Measurements from ENCODE around the gene TSC22D4.

Gene TSC22D4

DNA sequence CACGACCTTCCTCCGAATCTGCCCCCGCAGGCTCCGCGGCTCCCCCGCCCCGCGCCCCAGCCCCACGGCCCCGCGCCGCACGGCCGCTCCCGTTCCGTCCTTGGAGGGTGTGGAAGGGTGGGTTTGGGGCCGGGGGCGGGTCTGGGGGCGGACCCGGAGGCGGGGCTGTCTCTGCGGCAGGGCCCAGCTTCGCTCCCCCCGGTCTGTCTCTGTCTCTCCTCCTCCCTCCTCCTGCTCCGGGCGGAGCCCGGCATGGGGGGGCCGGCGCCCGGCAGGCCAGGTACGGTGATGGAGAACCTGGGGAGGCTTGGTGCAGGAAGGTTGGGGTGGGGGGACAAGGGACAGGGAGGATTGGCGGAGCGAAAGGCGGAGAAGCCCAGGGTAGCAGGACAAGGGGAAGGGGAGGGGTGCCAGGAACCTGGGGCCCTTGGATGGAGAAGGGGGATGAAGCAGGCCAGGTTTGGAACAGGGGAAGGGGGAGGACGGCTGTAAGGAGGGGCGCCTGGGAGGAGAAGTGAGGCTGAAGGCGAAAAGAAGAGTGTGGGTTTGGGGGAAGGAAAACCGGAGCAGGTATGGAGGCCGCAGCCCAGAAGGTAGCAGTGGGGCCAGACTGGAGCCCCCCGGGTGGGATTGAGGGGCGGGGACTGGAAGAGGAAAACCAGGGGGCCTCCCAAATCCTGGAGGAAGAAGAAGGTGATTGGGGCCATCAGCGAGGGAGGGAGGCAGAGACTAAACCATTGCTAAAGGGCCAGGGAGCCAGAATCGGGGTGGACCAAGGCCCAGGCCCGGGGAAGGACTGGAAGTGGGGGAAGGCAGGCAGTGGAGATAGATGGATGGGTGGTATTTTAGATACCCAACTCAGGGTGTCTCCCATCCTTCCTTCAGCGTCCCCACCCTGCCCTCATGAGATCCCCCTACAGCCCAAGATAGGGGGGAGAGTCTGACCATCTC is 5.0 kb upstream of the TSC22D4 start, which contains the start of gene NYAP1:
Gene NYAP1 (plus strand): TSS at position 206 of the 951 bp plus-strand sequence. CDS start 1,385 bp downstream, outside the sequence.
- Histone ChIP-seq H3K27ac (ENCODE audit: low read length) (no peak within 1 kb of the TSS), H3K4me1 (ENCODE audit: low read length) (peaks cover 12% of the 10 kb centered on the region), H3K4me2 (ENCODE audit: low read length) (peak within 1 kb of the TSS; percentile 85), H3K4me3 (ENCODE audit: low read length) (peak within 1 kb of the TSS; percentile 90), H3K9ac (ENCODE audit: low read length) (peak within 1 kb of the TSS; percentile 57), H2AFZ (ENCODE audit: low read depth, low read length) (peak within 1 kb of the TSS; percentile 42), H3K79me2 (ENCODE audit: low read length) (peaks cover under 1% of the 10 kb centered on the region; the same call in 1 of the 2 replicates), H3K9me3 (ENCODE audit: insufficient read depth, low read length) (no peaks in the 10 kb centered on the region), H4K20me1 (ENCODE audit: insufficient read depth, low read length) (no peaks in the 10 kb centered on the region), H3K36me3 (replicated peaks; ENCODE audit: low read depth, low read length) (no peaks in the 10 kb centered on the region), H3K27me3 (ENCODE audit: low read depth, low read length) (no peaks in the 10 kb centered on the region; the same call in 1 of the 2 replicates)
- no peak for TF ChIP-seq EZH2phosphoT487 (IDR thresholded peaks at IDR 0.05; ENCODE audit: low read depth)
- TF ChIP-seq, protein P1, sequence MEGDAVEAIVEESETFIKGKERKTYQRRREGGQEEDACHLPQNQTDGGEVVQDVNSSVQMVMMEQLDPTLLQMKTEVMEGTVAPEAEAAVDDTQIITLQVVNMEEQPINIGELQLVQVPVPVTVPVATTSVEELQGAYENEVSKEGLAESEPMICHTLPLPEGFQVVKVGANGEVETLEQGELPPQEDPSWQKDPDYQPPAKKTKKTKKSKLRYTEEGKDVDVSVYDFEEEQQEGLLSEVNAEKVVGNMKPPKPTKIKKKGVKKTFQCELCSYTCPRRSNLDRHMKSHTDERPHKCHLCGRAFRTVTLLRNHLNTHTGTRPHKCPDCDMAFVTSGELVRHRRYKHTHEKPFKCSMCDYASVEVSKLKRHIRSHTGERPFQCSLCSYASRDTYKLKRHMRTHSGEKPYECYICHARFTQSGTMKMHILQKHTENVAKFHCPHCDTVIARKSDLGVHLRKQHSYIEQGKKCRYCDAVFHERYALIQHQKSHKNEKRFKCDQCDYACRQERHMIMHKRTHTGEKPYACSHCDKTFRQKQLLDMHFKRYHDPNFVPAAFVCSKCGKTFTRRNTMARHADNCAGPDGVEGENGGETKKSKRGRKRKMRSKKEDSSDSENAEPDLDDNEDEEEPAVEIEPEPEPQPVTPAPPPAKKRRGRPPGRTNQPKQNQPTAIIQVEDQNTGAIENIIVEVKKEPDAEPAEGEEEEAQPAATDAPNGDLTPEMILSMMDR (IDR thresholded peaks at IDR 0.05; ENCODE audit: low read depth, low read length) = no peak

DNA sequence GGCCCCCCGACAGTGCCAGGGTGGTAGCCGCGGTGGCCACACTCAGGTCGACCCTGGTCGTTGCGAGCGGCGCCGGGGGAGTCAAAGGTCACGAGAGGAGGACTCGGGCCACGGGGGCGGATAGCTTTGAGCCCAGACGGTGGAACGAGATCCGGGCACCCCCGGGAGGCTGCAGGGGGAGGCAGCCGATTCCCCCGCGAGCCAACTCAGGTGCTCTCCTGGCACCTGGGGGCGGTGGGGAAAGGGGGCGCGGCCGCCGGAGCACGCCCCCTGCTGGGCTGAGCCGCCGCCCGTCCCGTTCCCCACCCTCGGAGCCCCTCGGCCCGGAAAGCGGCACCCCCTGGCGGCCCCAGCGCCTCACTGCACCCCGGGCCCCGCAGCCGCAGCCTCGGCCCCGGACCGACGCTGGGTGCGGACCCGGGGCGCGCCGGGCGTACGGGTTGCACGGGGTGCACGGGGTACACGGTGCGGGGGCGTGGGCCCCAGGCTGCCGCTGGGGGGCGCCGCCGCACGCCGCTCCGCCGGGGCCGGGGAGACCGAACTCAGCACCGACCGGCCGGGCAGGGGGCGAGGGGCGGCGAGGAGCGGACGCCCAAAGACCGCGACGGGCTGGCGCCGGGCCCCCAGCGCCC is 4.2 kb upstream of the TSC22D4 start:
- H3K27ac ChIP-seq (ENCODE audit: low read length) = no peak overlapping the region
- H3K9ac ChIP-seq (ENCODE audit: low read length) = peak overlapping the region; percentile 57

DNA sequence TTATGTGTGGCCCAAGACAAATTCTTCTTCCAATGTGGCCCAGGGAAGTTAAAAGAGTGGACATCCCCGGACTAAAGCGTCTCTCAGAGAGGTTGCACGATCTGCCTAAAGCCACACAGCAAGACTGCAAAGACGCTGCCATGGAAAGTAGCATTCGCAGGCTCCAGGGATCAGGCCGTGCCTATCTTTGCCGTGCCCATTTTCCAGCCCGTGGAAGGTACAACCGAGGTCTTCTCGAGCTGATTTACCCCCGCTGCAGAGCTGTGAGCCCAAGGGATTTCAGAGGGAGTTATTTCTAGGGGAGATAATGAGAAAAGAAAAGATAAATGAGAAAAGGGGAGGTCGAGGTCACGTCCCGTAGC is 3.7 kb upstream of the TSC22D4 start:
- Histone ChIP-seq H3K9me3 (ENCODE audit: insufficient read depth, low read length) (no peaks in the 10 kb centered on the region), H3K27ac (ENCODE audit: low read length) (no peak overlapping the region), H3K27me3 (ENCODE audit: low read depth, low read length) (no peaks in the 10 kb centered on the region; the same call in 1 of the 2 replicates), H4K20me1 (ENCODE audit: insufficient read depth, low read length) (peaks cover under 1% of the 10 kb centered on the region; the same call in 1 of the 2 replicates), H3K4me1 (ENCODE audit: low read length) (peaks cover 13% of the 10 kb centered on the region), H2AFZ (ENCODE audit: low read depth, low read length) (peak overlapping the region; percentile 42; the same call in 1 of the 2 replicates), H3K79me2 (ENCODE audit: low read length) (peaks cover 13% of the 10 kb centered on the region), H3K4me2 (ENCODE audit: low read length) (peak overlapping the region; percentile 85), H3K9ac (ENCODE audit: low read length) (peak overlapping the region; percentile 57), H3K36me3 (replicated peaks; ENCODE audit: low read depth, low read length) (no peaks in the 10 kb centered on the region), H3K4me3 (ENCODE audit: low read length) (peak overlapping the region; percentile 90)
- TF ChIP-seq EZH2phosphoT487 (IDR thresholded peaks at IDR 0.05; ENCODE audit: low read depth) = no peak
- TF ChIP-seq, protein P1 (IDR thresholded peaks at IDR 0.05; ENCODE audit: low read depth, low read length) = no peak

More for the DNA sequence above, 4.2 kb upstream of the TSC22D4 start:
- no peaks in the 10 kb centered on the region; the same call in 1 of the 2 replicates for H3K27me3 ChIP-seq (ENCODE audit: low read depth, low read length)
- H4K20me1 ChIP-seq (ENCODE audit: insufficient read depth, low read length) = no peaks in the 10 kb centered on the region
- H3K9me3 ChIP-seq (ENCODE audit: insufficient read depth, low read length) = no peaks in the 10 kb centered on the region
- H2AFZ ChIP-seq (ENCODE audit: low read depth, low read length) = peak overlapping the region; percentile 42; the same call in 1 of the 2 replicates
- peak overlapping the region; percentile 85 for H3K4me2 ChIP-seq (ENCODE audit: low read length)
- peaks cover 12% of the 10 kb centered on the region for H3K4me1 ChIP-seq (ENCODE audit: low read length)
- H3K36me3 ChIP-seq (replicated peaks; ENCODE audit: low read depth, low read length) = no peaks in the 10 kb centered on the region
- H3K4me3 ChIP-seq (ENCODE audit: low read length) = peak overlapping the region; percentile 90
- no peak for TF ChIP-seq EZH2phosphoT487 (IDR thresholded peaks at IDR 0.05; ENCODE audit: low read depth)
- TF ChIP-seq, protein P1 (IDR thresholded peaks at IDR 0.05; ENCODE audit: low read depth, low read length) = peak; percentile 78
- H3K79me2 ChIP-seq (ENCODE audit: low read length) = peaks cover 8% of the 10 kb centered on the region

DNA sequence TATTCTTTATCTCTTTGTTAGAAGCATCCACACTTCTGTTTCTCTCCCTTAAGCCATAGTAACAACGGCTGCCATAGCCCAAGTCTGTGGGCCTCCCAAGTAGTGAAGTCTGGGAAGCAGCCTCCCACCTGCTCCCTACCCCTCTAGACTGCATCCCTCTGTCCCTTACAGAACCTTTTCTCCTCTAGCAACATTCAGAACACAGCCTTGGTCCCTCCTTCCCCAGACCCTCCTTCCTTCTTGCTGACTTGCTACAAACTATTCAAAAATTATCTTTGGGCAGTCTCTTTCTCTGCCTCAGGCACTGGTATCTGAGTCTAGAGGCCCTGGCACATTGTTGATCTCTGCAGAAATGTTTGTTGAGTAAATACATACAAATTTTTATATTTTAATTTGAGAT is 2.5 kb upstream of the TSC22D4 start:
- H3K27me3 ChIP-seq (ENCODE audit: low read depth, low read length) = no peaks in the 10 kb centered on the region; the same call in 1 of the 2 replicates
- no peak overlapping the region for H3K27ac ChIP-seq (ENCODE audit: low read length)
- no peak overlapping the region for H3K4me2 ChIP-seq (ENCODE audit: low read length)
- H2AFZ ChIP-seq (ENCODE audit: low read depth, low read length) = no peak overlapping the region
- no peaks in the 10 kb centered on the region for H3K9me3 ChIP-seq (ENCODE audit: insufficient read depth, low read length)
- TF ChIP-seq, protein P1 (IDR thresholded peaks at IDR 0.05; ENCODE audit: low read depth, low read length) = no peak
- no peak for TF ChIP-seq EZH2phosphoT487 (IDR thresholded peaks at IDR 0.05; ENCODE audit: low read depth)
- peaks cover 8% of the 10 kb centered on the region for H3K36me3 ChIP-seq (replicated peaks; ENCODE audit: low read depth, low read length)
- peaks cover 26% of the 10 kb centered on the region for H3K79me2 ChIP-seq (ENCODE audit: low read length)
- H3K4me1 ChIP-seq (ENCODE audit: low read length) = peaks cover 25% of the 10 kb centered on the region
- H3K4me3 ChIP-seq (ENCODE audit: low read length) = no peak overlapping the region
- no peak overlapping the region for H3K9ac ChIP-seq (ENCODE audit: low read length)
- peaks cover 13% of the 10 kb centered on the region for H4K20me1 ChIP-seq (ENCODE audit: insufficient read depth, low read length)
